Small intestine (tissue), 7 donors: ENCODE measurements around the gene TMEM72. TPM values are rescaled to one million over a fixed set of nuclear protein-coding genes. Genes with fewer than 3 reads are reported as not detected.
"Not testable (repeated sequence)": the region's sequence is repeated elsewhere in the genome, so short reads cannot be mapped to it uniquely, and the experiment has no call there.

Experiments
- DNase-seq, 2 donors: peaks; one replicate each; pipeline versions ENCODE4 v3.0.0 to v3.0.0-alpha.2; 2013
- FAIRE-seq: peaks from 2 replicates; lab custom pipeline; 2012; peaks lifted over from hg19 to GRCh38; lab: Jason Lieb, UNC
- H3K27ac ChIP-seq, 3 donors: one replicate each; pipeline ENCODE4 v1.5.1; 2013; ENCODE audit warnings: low read length in 2 of 3, mild to moderate bottlenecking in 2 of 3, control low read depth in 1 of 3, inconsistent platforms in 1 of 3, low read depth in 1 of 3, moderate library complexity in 1 of 3
- H3K27me3 ChIP-seq, 3 donors: one replicate each; pipeline ENCODE4 v1.6.1; 2013; ENCODE audit warnings: low read length in 3 of 3, inconsistent platforms in 1 of 3; ENCODE audit not compliant: control insufficient read depth in 3 of 3, insufficient read depth in 3 of 3
- H3K36me3 ChIP-seq, 3 donors: one replicate each; pipeline ENCODE4 v1.6.1; 2013; ENCODE audit warnings: low read length in 3 of 3, inconsistent platforms in 1 of 3, low read depth in 1 of 3, mild to moderate bottlenecking in 1 of 3, moderate library complexity in 1 of 3; ENCODE audit not compliant: control insufficient read depth in 3 of 3, insufficient read depth in 2 of 3
- H3K4me1 ChIP-seq, 3 donors: one replicate each; pipeline ENCODE4 v1.6.1; 2013; ENCODE audit warnings: low read length in 2 of 3, inconsistent platforms in 1 of 3, low read depth in 1 of 3, mild to moderate bottlenecking in 1 of 3, moderate library complexity in 1 of 3; ENCODE audit not compliant: control insufficient read depth in 3 of 3, insufficient read depth in 2 of 3
- H3K4me3 ChIP-seq, 3 donors: one replicate each; pipeline ENCODE4 v1.5.1; 2013; ENCODE audit warnings: low read length in 3 of 3, control low read depth in 1 of 3, inconsistent platforms in 1 of 3, low read depth in 1 of 3, mild to moderate bottlenecking in 1 of 3, moderate library complexity in 1 of 3
- H3K9me3 ChIP-seq, 2 donors: one replicate each; pipeline ENCODE4 v1.6.1; 2013; ENCODE audit warnings: low read depth in 1 of 2, low read length in 1 of 2; ENCODE audit not compliant: control insufficient read depth in 2 of 2, insufficient read depth in 1 of 2
- WGBS, 3 donors: extraction: QIAGEN DNeasy Blood & Tissue Kit; methylation state at CpG; one replicate each; pipeline ENCODE4 v1.1.7; 2013; 5-methylcytosine and 5-hydroxymethylcytosine counted together
- polyA plus RNA-seq, 4 donors: library from polyadenylated mRNA; stranded (reverse) in 3 of 4; unstranded in 1 of 4; fragments of 200-250 nt in 3 of 4; fragments of 120-200 nt in 1 of 4; gene quantifications; one replicate each; pipeline versions ENCODE4 v1.2.1 to v1.2.3, GENCODE V29; 2013
- donor health status: healthy with polysubstance abuse.
- donor health status: control.
- donor health status: control.
- donor health status: Bipolar disorder and iron deficiency.
- donor health status: healthy.

The TMEM72 gene
- polyA plus RNA-seq, 4 donors: 0.28 to 0.64 TPM; not detected in 2

- not testable (repeated sequence) for DNase-seq, H3K27ac ChIP-seq, H3K4me3 ChIP-seq, H3K9me3 ChIP-seq, H3K36me3 ChIP-seq, FAIRE-seq
- 88 to 92% (median 88%) methylated on average over 2 of the region's 2 CpGs for WGBS, 3 donors
- H3K4me1 ChIP-seq: peaks cover 0 to 15% (median 0%) of the 10 kb centered on the region in 3 donors
- peaks cover 0 to 11% (median 0%) of the 10 kb centered on the region in 3 donors for H3K27me3 ChIP-seq
These were observed 44.8 kb upstream of the TMEM72 start for GRCh38 chr10:44866367-44866766.

GRCh38 chr10:44870031-44870430 is 41.1 kb upstream of the TMEM72 start:
- FAIRE-seq (no peak), DNase-seq (no peak)
- Histone ChIP-seq H3K27ac (no peak overlapping the region), H3K4me3 (no peak overlapping the region), H3K27me3 (peaks cover 0 to 8% (median 0%) of the 10 kb centered on the region in 3 donors), H3K36me3 (no peaks in the 10 kb centered on the region), H3K4me1 (peaks cover 0 to 4% (median 0%) of the 10 kb centered on the region in 3 donors), H3K9me3 (no peaks in the 10 kb centered on the region)
- WGBS, 3 donors: 83 to 96% (median 91%) methylated on average over 6 of the region's 6 CpGs

- H3K36me3 ChIP-seq: no peaks in the 10 kb centered on the region
- no peak for DNase-seq
- no peaks in the 10 kb centered on the region for H3K4me1 ChIP-seq
- H3K27me3 ChIP-seq: no peaks in the 10 kb centered on the region
- 75 to 81% (median 79%) methylated on average over 6 of the region's 6 CpGs for WGBS, 3 donors
- FAIRE-seq: no peak
- H3K4me3 ChIP-seq: no peak overlapping the region
- H3K27ac ChIP-seq: no peak overlapping the region
- no peaks in the 10 kb centered on the region for H3K9me3 ChIP-seq
These were observed 38.0 kb upstream of the TMEM72 start for GRCh38 chr10:44873160-44873559.

- 42 to 51% (median 45%) methylated on average over 1 of the region's 1 CpG for WGBS, 3 donors
- peaks cover 0 to under 1% (median 0%) of the 10 kb centered on the region in 3 donors for H3K27me3 ChIP-seq
- H3K4me1 ChIP-seq: peaks cover 0 to 6% (median 2%) of the 10 kb centered on the region in 3 donors
- no peak for DNase-seq
- no peaks in the 10 kb centered on the region for H3K36me3 ChIP-seq
- no peak for FAIRE-seq
- no peaks in the 10 kb centered on the region for H3K9me3 ChIP-seq
- no peak overlapping the region for H3K27ac ChIP-seq
- no peak overlapping the region for H3K4me3 ChIP-seq
These were observed 37.0 kb upstream of the TMEM72 start for GRCh38 chr10:44874166-44874565.

GRCh38 chr10:44878706-44879530 is 32.2 kb upstream of the TMEM72 start:
- WGBS, 3 donors: 6 to 13% (median 6%) methylated on average over 29 of the region's 29 CpGs
- Histone ChIP-seq H3K9me3 (no peaks in the 10 kb centered on the region), H3K27ac (peak overlapping the region in 1 of 3 donors; percentile 59), H3K4me1 (peaks cover 0 to 13% (median 2%) of the 10 kb centered on the region in 3 donors), H3K36me3 (no peaks in the 10 kb centered on the region), H3K27me3 (peaks cover 0 to 7% (median 0%) of the 10 kb centered on the region in 3 donors), H3K4me3 (peak overlapping the region in 1 of 3 donors; percentile 45)
- FAIRE-seq (no peak), DNase-seq (peak; percentile 84 to 90)

- DNase-seq (no peak), FAIRE-seq (no peak)
- Histone ChIP-seq H3K9me3 (no peaks in the 10 kb centered on the region), H3K4me1 (peaks cover 0 to 13% (median 2%) of the 10 kb centered on the region in 3 donors), H3K27ac (no peak overlapping the region), H3K36me3 (no peaks in the 10 kb centered on the region), H3K27me3 (peaks cover 0 to 7% (median 0%) of the 10 kb centered on the region in 3 donors), H3K4me3 (no peak overlapping the region)
- 47 to 74% (median 70%) methylated on average over 12 to 14 of the region's 14 CpGs for WGBS, 3 donors
These were observed 31.6 kb upstream of the TMEM72 start for GRCh38 chr10:44879531-44879899.

GRCh38 chr10:44880090-44880715 is 30.9 kb upstream of the TMEM72 start:
- Histone ChIP-seq H3K9me3 (no peaks in the 10 kb centered on the region), H3K36me3 (no peaks in the 10 kb centered on the region), H3K27ac (no peak overlapping the region), H3K4me3 (no peak overlapping the region), H3K4me1 (peaks cover 0 to 13% (median 2%) of the 10 kb centered on the region in 3 donors), H3K27me3 (peaks cover 0 to 7% (median 0%) of the 10 kb centered on the region in 3 donors)
- WGBS, 3 donors: 90 to 91% (median 90%) methylated on average over 17 of the region's 17 CpGs
- DNase-seq (no peak), FAIRE-seq (no peak)

GRCh38 chr10:44881649-44882048 is 29.5 kb upstream of the TMEM72 start:
- FAIRE-seq (no peak), DNase-seq (no peak)
- H3K27ac ChIP-seq: no peak overlapping the region
- peaks cover 0 to 13% (median 2%) of the 10 kb centered on the region in 3 donors for H3K4me1 ChIP-seq
- no peak overlapping the region for H3K4me3 ChIP-seq
- 75 to 85% (median 76%) methylated on average over 7 of the region's 7 CpGs for WGBS, 3 donors
- no peaks in the 10 kb centered on the region for H3K9me3 ChIP-seq
- H3K36me3 ChIP-seq: no peaks in the 10 kb centered on the region
- peaks cover 0 to 7% (median 0%) of the 10 kb centered on the region in 3 donors for H3K27me3 ChIP-seq
